Stimulated activated effector memory CD8-positive, alpha-beta T cell treated with anti-CD3 and anti-CD28 coated beads, Interleukin-12 subunit alpha, Interleukin-12 subunit beta, amount 100 ng/mL, for 72 hours (primary cell): ENCODE measurements around the gene BAZ2B.

Experiments used
- ATAC-seq: fragments of 150-1000 bp; cut with Tn5 transposase; 2 replicates; pipeline ENCODE4 v1.10.0; 2021
- DNase-seq, 2 donors: peaks; one replicate each; pipeline ENCODE4 v3.0.0; 2021 to 2022; ENCODE audit warnings: low spot score in 2 of 2
- H3K27ac Mint-ChIP-seq: one replicate; pipeline ENCODE4 v1.8.0; 2022; ENCODE audit warnings: mild to moderate bottlenecking, mixed read lengths
- H3K36me3 Mint-ChIP-seq: one replicate; pipeline ENCODE4 v1.8.0; 2022; ENCODE audit warnings: mild to moderate bottlenecking, mixed read lengths
- H3K4me1 Mint-ChIP-seq: one replicate; pipeline ENCODE4 v1.8.0; 2022; ENCODE audit warnings: mixed read lengths
- H3K4me3 Mint-ChIP-seq: one replicate; pipeline ENCODE4 v1.8.0; 2022; ENCODE audit warnings: mild to moderate bottlenecking, mixed read lengths
- H3K9me3 Mint-ChIP-seq: one replicate; pipeline ENCODE4 v1.8.0; 2022; ENCODE audit warnings: mixed read lengths

Gene BAZ2B

GRCh38 chr2:159287733-159288132 lies 328.6 kb downstream of the BAZ2B start:
- no peak for ATAC-seq
- H3K4me1 Mint-ChIP-seq, result peaks cover 30% of the 10 kb centered on the region
- DNase-seq, result no peak
- peaks cover under 1% of the 10 kb centered on the region for H3K36me3 Mint-ChIP-seq
- H3K4me3 Mint-ChIP-seq, result peak overlapping the region; percentile 72
- no peak overlapping the region for H3K27ac Mint-ChIP-seq
- no peaks in the 10 kb centered on the region for H3K9me3 Mint-ChIP-seq

- ATAC-seq (peak; percentile 97), DNase-seq (peak; percentile 93 to 97)
- H3K9me3 Mint-ChIP-seq, result no peaks in the 10 kb centered on the region
- H3K4me3 Mint-ChIP-seq, result peak overlapping the region; percentile 72
- H3K36me3 Mint-ChIP-seq, result peaks cover 7% of the 10 kb centered on the region
- H3K27ac Mint-ChIP-seq, result peak overlapping the region; percentile 86
- H3K4me1 Mint-ChIP-seq, result peaks cover 30% of the 10 kb centered on the region
Observed at GRCh38 chr2:159286709-159287441, 329.5 kb downstream of the BAZ2B start.

GRCh38 chr2:159285929-159286708 lies 330.2 kb downstream of the BAZ2B start, which contains the start of gene WDSUB1:
WDSUB1 (minus strand) TSS chr2:159286703; CDS start chr2:159283069, 3,634 bp downstream.
- Mint-ChIP-seq H3K36me3 (peaks cover 7% of the 10 kb centered on the region), H3K27ac (peak within 1 kb of the TSS; percentile 86), H3K4me1 (peaks cover 30% of the 10 kb centered on the region), H3K9me3 (no peaks in the 10 kb centered on the region), H3K4me3 (peak within 1 kb of the TSS; percentile 72)
- DNase-seq, result peak in 1 of 2 donors; percentile 9
- ATAC-seq, result peak; percentile 56

GRCh38 chr2:159285433-159285832 lies 330.9 kb downstream of the BAZ2B start:
- Mint-ChIP-seq H3K4me3 (peak overlapping the region; percentile 72), H3K9me3 (no peaks in the 10 kb centered on the region), H3K36me3 (peaks cover 7% of the 10 kb centered on the region), H3K4me1 (peaks cover 23% of the 10 kb centered on the region), H3K27ac (peak overlapping the region; percentile 65)
- DNase-seq (no peak), ATAC-seq (no peak)

- no peak overlapping the region for H3K27ac Mint-ChIP-seq
- H3K36me3 Mint-ChIP-seq, result peaks cover 14% of the 10 kb centered on the region
- peaks cover 17% of the 10 kb centered on the region for H3K4me1 Mint-ChIP-seq
- no peak for DNase-seq
- no peak overlapping the region for H3K4me3 Mint-ChIP-seq
- no peaks in the 10 kb centered on the region for H3K9me3 Mint-ChIP-seq
- ATAC-seq, result no peak
Observed at GRCh38 chr2:159283529-159283928, 332.8 kb downstream of the BAZ2B start.

- Mint-ChIP-seq H3K36me3 (peaks cover 14% of the 10 kb centered on the region), H3K27ac (no peak overlapping the region), H3K4me1 (peaks cover 11% of the 10 kb centered on the region), H3K4me3 (no peak overlapping the region), H3K9me3 (no peaks in the 10 kb centered on the region)
- ATAC-seq, result no peak
- no peak for DNase-seq
Observed at GRCh38 chr2:159281002-159281401, 335.3 kb downstream of the BAZ2B start.

- Mint-ChIP-seq H3K4me3 (no peak overlapping the region), H3K27ac (no peak overlapping the region), H3K36me3 (peaks cover 14% of the 10 kb centered on the region), H3K9me3 (no peaks in the 10 kb centered on the region), H3K4me1 (peaks cover 10% of the 10 kb centered on the region)
- no peak for ATAC-seq
- no peak for DNase-seq
Observed at GRCh38 chr2:159279700-159280099, 336.6 kb downstream of the BAZ2B start.

- peaks cover 10% of the 10 kb centered on the region for H3K4me1 Mint-ChIP-seq
- no peaks in the 10 kb centered on the region for H3K9me3 Mint-ChIP-seq
- H3K36me3 Mint-ChIP-seq, result peaks cover 13% of the 10 kb centered on the region
- no peak overlapping the region for H3K27ac Mint-ChIP-seq
- H3K4me3 Mint-ChIP-seq, result no peak overlapping the region
- ATAC-seq, result no peak
- no peak for DNase-seq
Observed at GRCh38 chr2:159275111-159275510, 341.2 kb downstream of the BAZ2B start.

- ATAC-seq, result no peak
- DNase-seq, result no peak
- Mint-ChIP-seq H3K9me3 (peaks cover under 1% of the 10 kb centered on the region), H3K4me1 (peaks cover 10% of the 10 kb centered on the region), H3K27ac (no peak overlapping the region), H3K36me3 (peaks cover 18% of the 10 kb centered on the region), H3K4me3 (no peak overlapping the region)
Observed at GRCh38 chr2:159272156-159272555, 344.2 kb downstream of the BAZ2B start.

- Mint-ChIP-seq H3K9me3 (peaks cover 2% of the 10 kb centered on the region), H3K4me1 (peaks cover 10% of the 10 kb centered on the region), H3K36me3 (peaks cover 22% of the 10 kb centered on the region), H3K4me3 (no peak overlapping the region), H3K27ac (no peak overlapping the region)
- ATAC-seq (no peak), DNase-seq (no peak)
Observed at GRCh38 chr2:159270744-159271379, 345.5 kb downstream of the BAZ2B start.
